Adipose tissue (tissue), 3 donors: ENCODE measurements around the gene LRP6. TPM values are rescaled to one million over a fixed set of nuclear protein-coding genes. Genes with fewer than 3 reads are reported as not detected.

ENCODE experiments used
- H3K27ac ChIP-seq: one replicate; pipeline ENCODE4 v1.5.1; 2013; ENCODE audit warnings: low read depth, low read length
- WGBS, 3 donors: extraction: QIAGEN DNeasy Blood & Tissue Kit; methylation state at CpG; one replicate each; pipeline ENCODE4 v1.1.7; 2013; 5-methylcytosine and 5-hydroxymethylcytosine counted together
- polyA plus RNA-seq, 3 donors: library from polyadenylated mRNA; stranded (reverse); fragments of 200-250 nt; gene quantifications; one replicate each; pipeline ENCODE4 v1.2.3, GENCODE V29; 2013
- donor health status: healthy with polysubstance abuse.
- donor health status: Bipolar disorder and iron deficiency.
- donor health status: healthy.

The LRP6 gene
- polyA plus RNA-seq, 3 donors, result 5.2 to 9.0 (median 5.2) TPM

DNA sequence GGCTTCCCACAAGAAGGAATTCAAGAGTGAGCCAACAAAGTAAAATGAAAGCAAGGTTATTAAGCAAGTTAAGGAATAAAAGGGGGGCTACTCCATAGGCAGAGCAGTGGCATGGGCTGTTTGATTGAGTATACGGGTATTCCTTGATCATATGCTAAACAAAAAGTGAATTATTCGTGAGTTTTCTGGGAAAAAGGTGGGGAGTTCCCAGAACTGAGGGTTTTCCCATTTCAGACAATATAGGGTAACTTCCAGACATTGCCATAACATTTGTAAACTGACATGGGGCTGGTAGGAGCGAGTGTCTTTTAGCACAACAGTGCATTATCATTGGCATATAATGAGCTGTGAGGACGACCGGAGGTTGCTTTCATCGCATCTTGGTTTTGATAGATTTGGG is 198.1 kb downstream of the LRP6 start:
- 91 to 95% (median 93%) methylated on average over 6 of the region's 6 CpGs for WGBS, 3 donors
- no peak overlapping the region for H3K27ac ChIP-seq

Other genes starting within 250 kb of the LRP6 start
- 1 to 10 TPM in 1 of 3 donors, under 1 TPM in 1, not detected in 1; 0.45 to 4.8 TPM for gene BCL2L14, start 196.1 kb downstream of the LRP6 start, polyA plus RNA-seq
- gene MANSC1, start 83.2 kb upstream of the LRP6 start, polyA plus RNA-seq, result 10 to 100 TPM in 2 of 3 donors, 1 to 10 TPM in 1; 7.0 to 14.2 (median 11.3) TPM
- gene BORCS5, start 90.0 kb upstream of the LRP6 start, polyA plus RNA-seq, result 10 to 100 TPM in 1 of 3 donors, 1 to 10 TPM in 2; 5.9 to 11.4 (median 7.9) TPM